ENCODE measurements around the gene LAIR2. TPM values are rescaled to one million over a fixed set of nuclear protein-coding genes. Genes with fewer than 3 reads are reported as not detected.

The LAIR2 gene
- polyA plus RNA-seq, 2 donors = 0.08 TPM; not detected in 1

- Histone ChIP-seq H3K4me3 (ENCODE audit: low read depth in 1 of 2, low read length in 2 of 2) (no peak overlapping the region), H3K36me3 (ENCODE audit: control insufficient read depth in 2 of 2, insufficient read depth in 2 of 2, low read length in 1 of 2) (peaks cover 28 to 70% of the 10 kb centered on the region in 2 donors), H3K4me1 (ENCODE audit: control insufficient read depth in 2 of 2, insufficient read depth in 2 of 2, low read length in 1 of 2) (peaks cover 0 to 12% of the 10 kb centered on the region in 2 donors), H3K27ac (ENCODE audit: low read depth in 2 of 2, low read length in 1 of 2) (peak overlapping the region in 1 of 2 donors; percentile 6), H3K27me3 (ENCODE audit: control insufficient read depth in 1 of 2, insufficient read depth in 2 of 2, low read length in 2 of 2) (no peaks in the 10 kb centered on the region), H3K9me3 (ENCODE audit: control insufficient read depth in 2 of 2, insufficient read depth in 1 of 2, low read depth in 1 of 2, low read length in 1 of 2) (no peaks in the 10 kb centered on the region)
- WGBS, 2 donors = 66 to 77% methylated on average over 16 of the region's 16 CpGs
These were observed 43.1 kb upstream of the LAIR2 start for GRCh38 chr19:54459282-54460229.

GRCh38 chr19:54460230-54461005, 42.2 kb upstream of the LAIR2 start:
- WGBS, 2 donors = 70 to 73% methylated on average over 27 to 39 of the region's 39 CpGs
- peaks cover 0 to 12% of the 10 kb centered on the region in 2 donors for H3K4me1 ChIP-seq (ENCODE audit: control insufficient read depth in 2 of 2, insufficient read depth in 2 of 2, low read length in 1 of 2)
- no peaks in the 10 kb centered on the region for H3K9me3 ChIP-seq (ENCODE audit: control insufficient read depth in 2 of 2, insufficient read depth in 1 of 2, low read depth in 1 of 2, low read length in 1 of 2)
- H3K36me3 ChIP-seq (ENCODE audit: control insufficient read depth in 2 of 2, insufficient read depth in 2 of 2, low read length in 1 of 2) = peaks cover 22 to 62% of the 10 kb centered on the region in 2 donors
- no peaks in the 10 kb centered on the region for H3K27me3 ChIP-seq (ENCODE audit: control insufficient read depth in 1 of 2, insufficient read depth in 2 of 2, low read length in 2 of 2)
- no peak overlapping the region for H3K27ac ChIP-seq (ENCODE audit: low read depth in 2 of 2, low read length in 1 of 2)
- no peak overlapping the region for H3K4me3 ChIP-seq (ENCODE audit: low read depth in 1 of 2, low read length in 2 of 2)

GRCh38 chr19:54461210-54461609, 41.4 kb upstream of the LAIR2 start:
- no peak overlapping the region for H3K4me3 ChIP-seq (ENCODE audit: low read depth in 1 of 2, low read length in 2 of 2)
- peaks cover 20 to 54% of the 10 kb centered on the region in 2 donors for H3K36me3 ChIP-seq (ENCODE audit: control insufficient read depth in 2 of 2, insufficient read depth in 2 of 2, low read length in 1 of 2)
- H3K27ac ChIP-seq (ENCODE audit: low read depth in 2 of 2, low read length in 1 of 2) = no peak overlapping the region
- H3K27me3 ChIP-seq (ENCODE audit: control insufficient read depth in 1 of 2, insufficient read depth in 2 of 2, low read length in 2 of 2) = no peaks in the 10 kb centered on the region
- peaks cover 0 to 12% of the 10 kb centered on the region in 2 donors for H3K4me1 ChIP-seq (ENCODE audit: control insufficient read depth in 2 of 2, insufficient read depth in 2 of 2, low read length in 1 of 2)
- H3K9me3 ChIP-seq (ENCODE audit: control insufficient read depth in 2 of 2, insufficient read depth in 1 of 2, low read depth in 1 of 2, low read length in 1 of 2) = no peaks in the 10 kb centered on the region
- WGBS, 2 donors = 65 to 77% methylated on average over 22 to 27 of the region's 27 CpGs

GRCh38 chr19:54461613-54462012, 41.0 kb upstream of the LAIR2 start:
- peaks cover 16 to 50% of the 10 kb centered on the region in 2 donors for H3K36me3 ChIP-seq (ENCODE audit: control insufficient read depth in 2 of 2, insufficient read depth in 2 of 2, low read length in 1 of 2)
- H3K4me1 ChIP-seq (ENCODE audit: control insufficient read depth in 2 of 2, insufficient read depth in 2 of 2, low read length in 1 of 2) = peaks cover 0 to 12% of the 10 kb centered on the region in 2 donors
- peak overlapping the region in 1 of 2 donors; percentile 99 for H3K27ac ChIP-seq (ENCODE audit: low read depth in 2 of 2, low read length in 1 of 2)

GRCh38 chr19:54462047-54462654, 40.5 kb upstream of the LAIR2 start:
- Histone ChIP-seq H3K4me1 (ENCODE audit: control insufficient read depth in 2 of 2, insufficient read depth in 2 of 2, low read length in 1 of 2) (peaks cover 0 to 12% of the 10 kb centered on the region in 2 donors), H3K4me3 (ENCODE audit: low read depth in 1 of 2, low read length in 2 of 2) (peak overlapping the region; percentile 44 to 61), H3K27ac (ENCODE audit: low read depth in 2 of 2, low read length in 1 of 2) (peak overlapping the region; percentile 89 to 99), H3K27me3 (ENCODE audit: control insufficient read depth in 1 of 2, insufficient read depth in 2 of 2, low read length in 2 of 2) (no peaks in the 10 kb centered on the region), H3K9me3 (ENCODE audit: control insufficient read depth in 2 of 2, insufficient read depth in 1 of 2, low read depth in 1 of 2, low read length in 1 of 2) (no peaks in the 10 kb centered on the region), H3K36me3 (ENCODE audit: control insufficient read depth in 2 of 2, insufficient read depth in 2 of 2, low read length in 1 of 2) (peaks cover 11 to 44% of the 10 kb centered on the region in 2 donors)
- 58 to 62% methylated on average over 15 of the region's 15 CpGs for WGBS, 2 donors

More at GRCh38 chr19:54461613-54462012, 41.0 kb upstream of the LAIR2 start:
- no peaks in the 10 kb centered on the region for H3K9me3 ChIP-seq (ENCODE audit: control insufficient read depth in 2 of 2, insufficient read depth in 1 of 2, low read depth in 1 of 2, low read length in 1 of 2)
- H3K4me3 ChIP-seq (ENCODE audit: low read depth in 1 of 2, low read length in 2 of 2) = no peak overlapping the region
- WGBS, 2 donors = 38 to 46% methylated on average over 3 of the region's 3 CpGs
- H3K27me3 ChIP-seq (ENCODE audit: control insufficient read depth in 1 of 2, insufficient read depth in 2 of 2, low read length in 2 of 2) = no peaks in the 10 kb centered on the region

- Histone ChIP-seq H3K4me1 (ENCODE audit: control insufficient read depth in 2 of 2, insufficient read depth in 2 of 2, low read length in 1 of 2) (peaks cover 0 to 12% of the 10 kb centered on the region in 2 donors), H3K9me3 (ENCODE audit: control insufficient read depth in 2 of 2, insufficient read depth in 1 of 2, low read depth in 1 of 2, low read length in 1 of 2) (no peaks in the 10 kb centered on the region), H3K27ac (ENCODE audit: low read depth in 2 of 2, low read length in 1 of 2) (peak overlapping the region; percentile 89 to 99), H3K27me3 (ENCODE audit: control insufficient read depth in 1 of 2, insufficient read depth in 2 of 2, low read length in 2 of 2) (no peaks in the 10 kb centered on the region), H3K4me3 (ENCODE audit: low read depth in 1 of 2, low read length in 2 of 2) (peak overlapping the region; percentile 44 to 61), H3K36me3 (ENCODE audit: control insufficient read depth in 2 of 2, insufficient read depth in 2 of 2, low read length in 1 of 2) (peaks cover 7 to 37% of the 10 kb centered on the region in 2 donors)
- WGBS, 2 donors = 4% methylated on average over 91 of the region's 91 CpGs
These were observed 39.7 kb upstream of the LAIR2 start for GRCh38 chr19:54462655-54463530.

GRCh38 chr19:54463531-54464043, 39.0 kb upstream of the LAIR2 start, which contains the start of gene LENG9:
Gene LENG9, minus strand, starts transcription at chr19:54463778. Its CDS starts 252 bp downstream, at chr19:54463526.
- Histone ChIP-seq H3K4me3 (ENCODE audit: low read depth in 1 of 2, low read length in 2 of 2) (peak within 1 kb of the TSS; percentile 44 to 61), H3K27ac (ENCODE audit: low read depth in 2 of 2, low read length in 1 of 2) (peak within 1 kb of the TSS; percentile 89 to 99), H3K9me3 (ENCODE audit: control insufficient read depth in 2 of 2, insufficient read depth in 1 of 2, low read depth in 1 of 2, low read length in 1 of 2) (no peaks in the 10 kb centered on the region), H3K4me1 (ENCODE audit: control insufficient read depth in 2 of 2, insufficient read depth in 2 of 2, low read length in 1 of 2) (peaks cover 0 to 12% of the 10 kb centered on the region in 2 donors), H3K27me3 (ENCODE audit: control insufficient read depth in 1 of 2, insufficient read depth in 2 of 2, low read length in 2 of 2) (no peaks in the 10 kb centered on the region), H3K36me3 (ENCODE audit: control insufficient read depth in 2 of 2, insufficient read depth in 2 of 2, low read length in 1 of 2) (peaks cover 4 to 30% of the 10 kb centered on the region in 2 donors)
- WGBS, 2 donors = 0% methylated on average over 41 of the region's 41 CpGs

GRCh38 chr19:54464044-54464629, 38.5 kb upstream of the LAIR2 start:
- Histone ChIP-seq H3K27ac (ENCODE audit: low read depth in 2 of 2, low read length in 1 of 2) (peak overlapping the region; percentile 89 to 99), H3K9me3 (ENCODE audit: control insufficient read depth in 2 of 2, insufficient read depth in 1 of 2, low read depth in 1 of 2, low read length in 1 of 2) (no peaks in the 10 kb centered on the region), H3K27me3 (ENCODE audit: control insufficient read depth in 1 of 2, insufficient read depth in 2 of 2, low read length in 2 of 2) (no peaks in the 10 kb centered on the region), H3K4me3 (ENCODE audit: low read depth in 1 of 2, low read length in 2 of 2) (peak overlapping the region; percentile 44 to 58), H3K4me1 (ENCODE audit: control insufficient read depth in 2 of 2, insufficient read depth in 2 of 2, low read length in 1 of 2) (peaks cover 0 to 12% of the 10 kb centered on the region in 2 donors), H3K36me3 (ENCODE audit: control insufficient read depth in 2 of 2, insufficient read depth in 2 of 2, low read length in 1 of 2) (peaks cover 0 to 25% of the 10 kb centered on the region in 2 donors)
- WGBS, 2 donors = 1% methylated on average over 26 of the region's 26 CpGs
